Right lung (tissue), 5 donors: ENCODE data around the gene STK11. TPM values are rescaled to one million over a fixed set of nuclear protein-coding genes. Genes with fewer than 3 reads are reported as not detected.
"Not testable (repeated sequence)": the region's sequence is repeated elsewhere in the genome, so short reads cannot be mapped to it uniquely, and the experiment has no call there.

Experiments used
- DNase-seq, 2 donors: peaks; one replicate each; pipeline ENCODE4 v3.0.0-alpha.2; 2013
- polyA plus RNA-seq, 5 donors: library from polyadenylated mRNA; unstranded; fragments of 120-200 nt; gene quantifications; one replicate each; pipeline versions ENCODE4 v1.2.1 to v1.2.3, GENCODE V29; 2013; ENCODE audit warnings: inconsistent platforms in 1 of 5, low replicate concordance in 1 of 5; ENCODE audit not compliant: insufficient read length in 5 of 5, insufficient read depth in 1 of 5

STK11 gene
- polyA plus RNA-seq, 5 donors, result 40.7 to 59.5 (median 46.3) TPM

GRCh38 chr19:1200614-1201013 is 5.0 kb upstream of the STK11 start:
- not testable (repeated sequence) for DNase-seq

- no peak for DNase-seq
Observed at GRCh38 chr19:1206150-1206863, 729 bp downstream of the STK11 start.

- no peak for DNase-seq
Observed at GRCh38 chr19:1206864-1207450, 1.4 kb downstream of the STK11 start.

- DNase-seq, result not testable (repeated sequence)
Observed at GRCh38 chr19:1208830-1209229, 3.3 kb downstream of the STK11 start.

- DNase-seq, result no peak
Observed at GRCh38 chr19:1210227-1210538, 4.6 kb downstream of the STK11 start.

GRCh38 chr19:1211494-1212234 is 6.1 kb downstream of the STK11 start:
- DNase-seq, result no peak

GRCh38 chr19:1213391-1214286 is 8.1 kb downstream of the STK11 start:
- DNase-seq, result no peak

- no peak for DNase-seq
Observed at GRCh38 chr19:1214299-1214861, 8.8 kb downstream of the STK11 start.

GRCh38 chr19:1214862-1215731 is 9.5 kb downstream of the STK11 start:
- DNase-seq, result no peak

GRCh38 chr19:1216756-1217155 is 11.2 kb downstream of the STK11 start:
- no peak for DNase-seq

GRCh38 chr19:1217366-1217765 is 11.8 kb downstream of the STK11 start:
- no peak for DNase-seq

GRCh38 chr19:1218751-1219567 is 13.4 kb downstream of the STK11 start:
- no peak for DNase-seq

GRCh38 chr19:1219786-1220476 is 14.4 kb downstream of the STK11 start:
- DNase-seq, result no peak

GRCh38 chr19:1220477-1220930 is 14.9 kb downstream of the STK11 start:
- no peak for DNase-seq

GRCh38 chr19:1220976-1221903 is 15.7 kb downstream of the STK11 start:
- DNase-seq, result no peak

GRCh38 chr19:1221904-1222255 is 16.3 kb downstream of the STK11 start:
- DNase-seq, result no peak

- DNase-seq, result no peak
Observed at GRCh38 chr19:1222394-1222793, 16.8 kb downstream of the STK11 start.
